GM06990 (cell line): Measurements from ENCODE around the gene SOX5.

Experiments
- DNase-seq: peaks from one replicate; pipeline ENCODE4 v3.0.0-alpha.2; 2011; ENCODE audit not compliant: insufficient read length; ENCODE audit errors: extremely low read depth
- H3K27me3 ChIP-seq: replicated peaks from 2 replicates; pipeline ENCODE4 v1.6.0; 2011; ENCODE audit warnings: low read length; ENCODE audit not compliant: control insufficient read depth, insufficient read depth
- H3K36me3 ChIP-seq: 2 replicates; pipeline ENCODE4 v1.5.1; 2011; ENCODE audit warnings: low read length; ENCODE audit not compliant: control insufficient read depth, insufficient read depth
- H3K4me3 ChIP-seq: replicated peaks from 2 replicates; pipeline ENCODE4 v1.5.1; 2011; ENCODE audit warnings: low read depth, mild to moderate bottlenecking, control low read depth, low read length
- CTCF ChIP-seq: IDR thresholded peaks from 2 replicates; pipeline ENCODE4 v1.5.1; 2011; ENCODE audit warnings: low read length, control low read depth, mild to moderate bottlenecking, inconsistent platforms; ENCODE audit not compliant: insufficient read depth, poor library complexity, severe bottlenecking

Gene SOX5

GRCh38 chr12:23669691-23670090 lies 279.8 kb downstream of the SOX5 start:
- no peak for DNase-seq
- Histone ChIP-seq H3K4me3 (no peak overlapping the region), H3K27me3 (no peaks in the 10 kb centered on the region), H3K36me3 (no peaks in the 10 kb centered on the region)
- no peak for TF ChIP-seq CTCF

GRCh38 chr12:23666866-23667265 lies 282.6 kb downstream of the SOX5 start:
- TF ChIP-seq CTCF = no peak
- H3K27me3 ChIP-seq = no peaks in the 10 kb centered on the region
- H3K36me3 ChIP-seq = no peaks in the 10 kb centered on the region
- no peak overlapping the region for H3K4me3 ChIP-seq
- DNase-seq = no peak

GRCh38 chr12:23662966-23663365 lies 286.5 kb downstream of the SOX5 start:
- no peak for DNase-seq
- TF ChIP-seq CTCF = no peak
- H3K4me3 ChIP-seq = no peak overlapping the region
- no peaks in the 10 kb centered on the region for H3K27me3 ChIP-seq
- H3K36me3 ChIP-seq = no peaks in the 10 kb centered on the region

GRCh38 chr12:23659131-23659530 lies 290.3 kb downstream of the SOX5 start:
- Histone ChIP-seq H3K36me3 (no peaks in the 10 kb centered on the region), H3K4me3 (no peak overlapping the region), H3K27me3 (no peaks in the 10 kb centered on the region)
- no peak for TF ChIP-seq CTCF
- no peak for DNase-seq

GRCh38 chr12:23657598-23657997 lies 291.9 kb downstream of the SOX5 start:
- Histone ChIP-seq H3K36me3 (no peaks in the 10 kb centered on the region), H3K27me3 (no peaks in the 10 kb centered on the region), H3K4me3 (no peak overlapping the region)
- DNase-seq = no peak
- no peak for TF ChIP-seq CTCF

- Histone ChIP-seq H3K27me3 (no peaks in the 10 kb centered on the region), H3K4me3 (no peak overlapping the region), H3K36me3 (no peaks in the 10 kb centered on the region)
- TF ChIP-seq CTCF = no peak
- DNase-seq = no peak
Observed at GRCh38 chr12:23655884-23656283, 293.6 kb downstream of the SOX5 start.
